H9 (cell line): Measurements from ENCODE around the gene LHX4. TPM values are rescaled to one million over a fixed set of nuclear protein-coding genes. Genes with fewer than 3 reads are reported as not detected.

Source experiments
- DNase-seq: peaks from one replicate; pipeline ENCODE4 v3.0.0-alpha.2; 2017
- H2AFZ ChIP-seq: one replicate; pipeline ENCODE4 v1.6.1; 2013; ENCODE audit warnings: mild to moderate bottlenecking, low read length, control low read depth, moderate library complexity
- H2AK5ac ChIP-seq: 2 replicates; pipeline ENCODE4 v1.6.1; 2013; ENCODE audit warnings: low read length, control low read depth, mixed read lengths; ENCODE audit not compliant: insufficient read length
- H2BK120ac ChIP-seq: one replicate; pipeline ENCODE4 v1.6.1; 2013; ENCODE audit warnings: low read depth, mild to moderate bottlenecking, low read length, control low read depth, inconsistent platforms; ENCODE audit not compliant: poor library complexity, severe bottlenecking
- H2BK12ac ChIP-seq: 2 replicates; pipeline ENCODE4 v1.6.1; 2013; ENCODE audit warnings: low read length, control low read depth, mixed read lengths, low read depth; ENCODE audit not compliant: insufficient read length
- H2BK15ac ChIP-seq: 2 replicates; pipeline ENCODE4 v1.6.1; 2013; ENCODE audit warnings: low read depth, low read length, control low read depth
- H2BK20ac ChIP-seq: one replicate; pipeline ENCODE4 v1.6.1; 2013; ENCODE audit warnings: low read depth, mild to moderate bottlenecking, low read length, control low read depth, inconsistent platforms; ENCODE audit not compliant: poor library complexity, severe bottlenecking
- H2BK5ac ChIP-seq: 2 replicates; pipeline ENCODE4 v1.6.1; 2013; ENCODE audit warnings: low read length, control low read depth, mixed read lengths; ENCODE audit not compliant: insufficient read length
- H3K14ac ChIP-seq: 2 replicates; pipeline ENCODE4 v1.6.1; 2013; ENCODE audit warnings: low read length, control low read depth; ENCODE audit not compliant: insufficient read depth
- H3K18ac ChIP-seq: 2 replicates; pipeline ENCODE4 v1.6.1; 2013; ENCODE audit warnings: low read depth, mild to moderate bottlenecking, mixed read lengths, low read length, control low read depth; ENCODE audit not compliant: insufficient read length
- H3K23ac ChIP-seq: 2 replicates; pipeline ENCODE4 v1.6.1; 2013; ENCODE audit warnings: low read length, control low read depth, mixed read lengths, low read depth; ENCODE audit not compliant: insufficient read length
- H3K23me2 ChIP-seq: 2 replicates; pipeline ENCODE4 v1.6.1; 2013; ENCODE audit warnings: low read depth, mild to moderate bottlenecking, mixed read lengths, low read length, control low read depth; ENCODE audit not compliant: insufficient read length, poor library complexity, severe bottlenecking
- H3K27ac ChIP-seq: 2 replicates; pipeline ENCODE4 v1.5.1; 2013; ENCODE audit warnings: low read length, control low read depth, mixed read lengths, low read depth; ENCODE audit not compliant: insufficient read length
- H3K27me3 ChIP-seq: 2 replicates; pipeline ENCODE4 v1.6.1; 2013; ENCODE audit warnings: low read length, control low read depth, inconsistent platforms; ENCODE audit not compliant: insufficient read depth
- H3K4ac ChIP-seq: 2 replicates; pipeline ENCODE4 v1.6.1; 2013; ENCODE audit warnings: low read depth, mild to moderate bottlenecking, control low read depth, inconsistent platforms, low read length, moderate library complexity
- H3K4me1 ChIP-seq: 2 replicates; pipeline ENCODE4 v1.6.1; 2013; ENCODE audit warnings: low read length, control low read depth, inconsistent platforms; ENCODE audit not compliant: insufficient read depth
- H3K4me2 ChIP-seq: 2 replicates; pipeline ENCODE4 v1.6.1; 2013; ENCODE audit warnings: low read length, control low read depth, mixed read lengths; ENCODE audit not compliant: insufficient read length, insufficient read depth
- H3K56ac ChIP-seq: 2 replicates; pipeline ENCODE4 v1.6.1; 2013; ENCODE audit warnings: low read depth, mild to moderate bottlenecking, mixed read lengths, low read length, control low read depth; ENCODE audit not compliant: insufficient read length
- H3K79me1 ChIP-seq: 2 replicates; pipeline ENCODE4 v1.6.1; 2013; ENCODE audit warnings: low read depth, mild to moderate bottlenecking, moderate library complexity, low read length, control low read depth, inconsistent platforms; ENCODE audit not compliant: insufficient read depth, poor library complexity, severe bottlenecking
- H3K79me2 ChIP-seq: 2 replicates; pipeline ENCODE4 v1.6.1; 2013; ENCODE audit warnings: low read length, control low read depth, inconsistent platforms; ENCODE audit not compliant: insufficient read depth
- H3K9ac ChIP-seq: 2 replicates; pipeline ENCODE4 v1.6.1; 2013; ENCODE audit warnings: low read length, control low read depth, mixed read lengths; ENCODE audit not compliant: insufficient read length; ENCODE audit errors: extremely low read depth
- H3K9me3 ChIP-seq: one replicate; pipeline ENCODE4 v1.6.1; 2013; ENCODE audit warnings: low read depth, low read length, inconsistent platforms; ENCODE audit not compliant: control insufficient read depth
- H3T11ph ChIP-seq: one replicate; pipeline ENCODE4 v1.6.1; 2013; ENCODE audit warnings: mild to moderate bottlenecking, low read length, control low read depth, inconsistent platforms
- H4K20me1 ChIP-seq: one replicate; pipeline ENCODE4 v1.6.1; 2013; ENCODE audit not compliant: control insufficient read depth, insufficient read length, insufficient read depth
- H4K5ac ChIP-seq: 2 replicates; pipeline ENCODE4 v1.6.1; 2013; ENCODE audit warnings: low read depth, mild to moderate bottlenecking, mixed read lengths, low read length, control low read depth; ENCODE audit not compliant: insufficient read length
- H4K8ac ChIP-seq: replicated peaks from 2 replicates; pipeline ENCODE4 v1.6.1; 2013; ENCODE audit warnings: low read length, control low read depth, mixed read lengths, low read depth; ENCODE audit not compliant: insufficient read length
- H4K91ac ChIP-seq: 2 replicates; pipeline ENCODE4 v1.6.1; 2013; ENCODE audit warnings: low read depth, mild to moderate bottlenecking, moderate library complexity, mixed read lengths, low read length, control low read depth; ENCODE audit not compliant: insufficient read length
- H3K27ac Mint-ChIP-seq, 3 experiments: 2 replicates in 2 of 3; 3 replicates in 1 of 3; pipeline ENCODE4 v1.8.0; 2020 to 2021; ENCODE audit warnings: mixed read lengths in 3 of 3, mild to moderate bottlenecking in 1 of 3, moderate library complexity in 1 of 3
- H3K27me3 Mint-ChIP-seq: 2 replicates; pipeline ENCODE4 v1.8.0; 2021; ENCODE audit warnings: low read depth, mild to moderate bottlenecking, moderate library complexity, mixed read lengths
- H3K36me3 Mint-ChIP-seq, 3 experiments: 2 replicates in 2 of 3; 3 replicates in 1 of 3; pipeline ENCODE4 v1.8.0; 2020 to 2021; ENCODE audit warnings: low read depth in 3 of 3, mixed read lengths in 3 of 3; ENCODE audit not compliant: insufficient read depth in 1 of 3
- H3K4me1 Mint-ChIP-seq, 2 experiments: 2 replicates each; pipeline ENCODE4 v1.8.0; 2020; ENCODE audit warnings: mixed read lengths in 2 of 2
- H3K4me3 Mint-ChIP-seq, 2 experiments: 2 replicates in 1 of 2; 3 replicates in 1 of 2; pipeline ENCODE4 v1.8.0; 2020 to 2021; ENCODE audit warnings: mild to moderate bottlenecking in 2 of 2, mixed read lengths in 2 of 2, moderate library complexity in 1 of 2
- H3K9me3 Mint-ChIP-seq, 2 experiments: 2 replicates in 1 of 2; 3 replicates in 1 of 2; pipeline ENCODE4 v1.8.0; 2020; ENCODE audit warnings: mild to moderate bottlenecking in 2 of 2, mixed read lengths in 2 of 2, moderate library complexity in 1 of 2
- WGBS: extraction: QIAGEN DNeasy Blood & Tissue Kit; methylation state at CpG from one replicate; pipeline ENCODE4 v1.1.7; 2013; ENCODE audit warnings: missing lambda C conversion rate, low lambda C conversion rate, mixed read lengths; ENCODE audit not compliant: insufficient read length; ENCODE audit errors: extremely low coverage; 5-methylcytosine and 5-hydroxymethylcytosine counted together
- total RNA-seq: library from RNA; stranded (reverse); gene quantifications from 2 replicates; pipeline ENCODE4 v1.2.1, GENCODE V29; 2021
- TF ChIP-seq, protein P1 (sequence below): fragments of 200-600 bp; sonication (generic); conservative IDR thresholded peaks from 3 replicates; pipeline ENCODE4 v1.8.0; 2021; ENCODE audit warnings: antibody characterized with exemption, mild to moderate bottlenecking

Gene LHX4
- total RNA-seq, 1 experiment from 2014 or later = 1.9 TPM

DNA sequence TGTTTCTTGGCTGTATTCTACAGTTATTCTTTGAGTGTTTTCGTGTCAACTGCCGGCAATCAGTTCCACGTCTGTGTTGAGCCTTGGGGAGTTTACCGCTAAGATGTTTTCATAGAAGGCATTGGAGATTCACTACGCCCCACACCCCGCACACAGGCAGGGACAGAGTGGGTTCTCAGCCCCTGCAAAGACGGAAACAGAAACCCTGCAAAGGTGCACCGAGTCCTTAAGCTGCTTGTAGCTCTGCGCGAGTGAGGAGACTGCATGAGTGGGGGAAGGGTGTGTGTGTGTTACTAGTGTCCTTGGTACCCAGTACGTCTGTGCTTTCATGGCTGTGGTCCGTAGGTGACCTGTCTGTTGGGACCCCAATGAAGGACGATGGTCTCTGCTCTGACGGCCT lies 1.9 kb downstream of the LHX4 start:
- H3K9me3 Mint-ChIP-seq = peaks cover 3 to 5% of the 10 kb centered on the region in 2 experiments; a peak in 3 of 5 replicates
- H4K20me1 ChIP-seq = no peaks in the 10 kb centered on the region
- H3K27ac ChIP-seq = no peak overlapping the region
- no peak overlapping the region for H2BK15ac ChIP-seq
- H2BK120ac ChIP-seq = no peak overlapping the region
- H3K4me1 Mint-ChIP-seq = peaks cover 48 to 53% of the 10 kb centered on the region in 2 experiments
- H3K27ac Mint-ChIP-seq = peak overlapping the region in 1 of 3 experiments; percentile 59; a peak in 2 of 7 replicates
- no peak overlapping the region for H3K18ac ChIP-seq
- peaks cover 93% of the 10 kb centered on the region for H3K27me3 Mint-ChIP-seq
- no peaks in the 10 kb centered on the region for H3K9me3 ChIP-seq
- H3T11ph ChIP-seq = no peak overlapping the region
- no peak overlapping the region for H2AFZ ChIP-seq
- peak overlapping the region; percentile 63 to 89 for H3K4me3 Mint-ChIP-seq
- peaks cover 17% of the 10 kb centered on the region for H3K4me1 ChIP-seq
- no peak overlapping the region for H3K9ac ChIP-seq
- WGBS = no CpG with 5 or more reads among the region's 14 CpGs
- H2BK20ac ChIP-seq = no peak overlapping the region
- H3K27me3 ChIP-seq = peaks cover 75% of the 10 kb centered on the region
- no peak overlapping the region for H4K5ac ChIP-seq
- H3K79me1 ChIP-seq = no peaks in the 10 kb centered on the region
- H3K4me2 ChIP-seq = peak overlapping the region; percentile 76
- no peak overlapping the region for H4K8ac ChIP-seq
- H3K14ac ChIP-seq = peak overlapping the region; percentile 7; the same call in 1 of the 2 replicates
- no peak overlapping the region for H3K23ac ChIP-seq
- TF ChIP-seq, protein P1, sequence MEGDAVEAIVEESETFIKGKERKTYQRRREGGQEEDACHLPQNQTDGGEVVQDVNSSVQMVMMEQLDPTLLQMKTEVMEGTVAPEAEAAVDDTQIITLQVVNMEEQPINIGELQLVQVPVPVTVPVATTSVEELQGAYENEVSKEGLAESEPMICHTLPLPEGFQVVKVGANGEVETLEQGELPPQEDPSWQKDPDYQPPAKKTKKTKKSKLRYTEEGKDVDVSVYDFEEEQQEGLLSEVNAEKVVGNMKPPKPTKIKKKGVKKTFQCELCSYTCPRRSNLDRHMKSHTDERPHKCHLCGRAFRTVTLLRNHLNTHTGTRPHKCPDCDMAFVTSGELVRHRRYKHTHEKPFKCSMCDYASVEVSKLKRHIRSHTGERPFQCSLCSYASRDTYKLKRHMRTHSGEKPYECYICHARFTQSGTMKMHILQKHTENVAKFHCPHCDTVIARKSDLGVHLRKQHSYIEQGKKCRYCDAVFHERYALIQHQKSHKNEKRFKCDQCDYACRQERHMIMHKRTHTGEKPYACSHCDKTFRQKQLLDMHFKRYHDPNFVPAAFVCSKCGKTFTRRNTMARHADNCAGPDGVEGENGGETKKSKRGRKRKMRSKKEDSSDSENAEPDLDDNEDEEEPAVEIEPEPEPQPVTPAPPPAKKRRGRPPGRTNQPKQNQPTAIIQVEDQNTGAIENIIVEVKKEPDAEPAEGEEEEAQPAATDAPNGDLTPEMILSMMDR = no peak
- H2BK5ac ChIP-seq = no peak overlapping the region
- peaks cover 46% of the 10 kb centered on the region for H3K23me2 ChIP-seq
- H2BK12ac ChIP-seq = no peak overlapping the region
- no peak overlapping the region for H4K91ac ChIP-seq
- H3K56ac ChIP-seq = no peak overlapping the region
- H3K79me2 ChIP-seq = no peaks in the 10 kb centered on the region
- DNase-seq = no peak
- peaks cover 0 to 2% (median 0%) of the 10 kb centered on the region in 3 experiments; a peak in 1 of 7 replicates for H3K36me3 Mint-ChIP-seq
- H2AK5ac ChIP-seq = no peak overlapping the region
- no peak overlapping the region for H3K4ac ChIP-seq
